ENCODE data around the gene LBHD1. TPM values are rescaled to one million over a fixed set of nuclear protein-coding genes. Genes with fewer than 3 reads are reported as not detected.

The LBHD1 gene
- total and polyA plus RNA-seq, 2 of the 13 experiments (the other 11 are each of a cell fraction or from before 2014, with no cell fraction given): 3.2 to 3.7 TPM

DNA sequence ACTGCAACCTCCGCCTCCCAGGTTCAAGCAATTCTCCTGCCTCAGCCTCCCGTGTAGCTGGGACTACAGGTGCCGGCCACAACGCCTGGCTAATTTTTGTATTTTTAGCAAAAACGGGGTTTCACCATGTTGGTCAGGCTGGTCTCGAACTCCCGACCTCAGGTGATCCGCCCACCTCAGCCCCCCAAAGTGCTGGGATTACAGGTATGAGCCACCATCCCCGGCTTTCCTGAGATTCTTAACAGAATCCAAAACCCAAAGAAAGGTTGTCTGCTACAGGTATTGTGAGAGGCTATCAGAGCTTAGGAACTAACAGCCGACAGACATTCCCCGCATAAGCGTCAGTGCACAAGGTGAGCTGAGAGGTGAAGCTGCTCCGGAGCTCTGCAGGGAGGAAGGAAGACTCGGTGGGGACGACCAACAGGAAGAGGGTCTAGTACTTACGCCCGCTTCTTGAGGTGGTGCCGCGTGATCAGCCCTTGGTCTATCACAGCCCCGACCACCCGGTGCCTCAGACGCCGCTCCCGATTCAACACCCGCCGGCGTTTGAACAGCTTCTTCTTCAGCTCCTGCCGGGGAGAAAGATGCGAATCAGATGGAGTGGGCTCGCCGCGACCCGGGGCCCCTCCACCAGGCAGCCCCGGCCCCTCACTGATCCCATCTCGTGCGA, 7.5 kb downstream of the LBHD1 start (continued):
- peak; percentile 49; the same call in 1 of the 2 replicates for TF ChIP-seq ZMYM2 (CRISPR knock-in tag; IDR thresholded peaks at IDR 0.05)
- TF ChIP-seq GPN1 (CRISPR knock-in tag; IDR thresholded peaks at IDR 0.05; ENCODE audit: borderline replicate concordance): no peak
- no peak for TF ChIP-seq FOXP1 (IDR thresholded peaks at IDR 0.05)
- no peak for TF ChIP-seq FOXP1 (CRISPR knock-in tag; IDR thresholded peaks at IDR 0.05)
- peak; percentile 29; the same call in 1 of the 2 replicates for TF ChIP-seq MED1 (CRISPR knock-in tag; IDR thresholded peaks at IDR 0.05)
- peak; percentile 24 for TF ChIP-seq ZNF781 (CRISPR knock-in tag; IDR thresholded peaks at IDR 0.05; ENCODE audit: borderline replicate concordance, not compliant biosample characterization)
- TF ChIP-seq, protein P1, sequence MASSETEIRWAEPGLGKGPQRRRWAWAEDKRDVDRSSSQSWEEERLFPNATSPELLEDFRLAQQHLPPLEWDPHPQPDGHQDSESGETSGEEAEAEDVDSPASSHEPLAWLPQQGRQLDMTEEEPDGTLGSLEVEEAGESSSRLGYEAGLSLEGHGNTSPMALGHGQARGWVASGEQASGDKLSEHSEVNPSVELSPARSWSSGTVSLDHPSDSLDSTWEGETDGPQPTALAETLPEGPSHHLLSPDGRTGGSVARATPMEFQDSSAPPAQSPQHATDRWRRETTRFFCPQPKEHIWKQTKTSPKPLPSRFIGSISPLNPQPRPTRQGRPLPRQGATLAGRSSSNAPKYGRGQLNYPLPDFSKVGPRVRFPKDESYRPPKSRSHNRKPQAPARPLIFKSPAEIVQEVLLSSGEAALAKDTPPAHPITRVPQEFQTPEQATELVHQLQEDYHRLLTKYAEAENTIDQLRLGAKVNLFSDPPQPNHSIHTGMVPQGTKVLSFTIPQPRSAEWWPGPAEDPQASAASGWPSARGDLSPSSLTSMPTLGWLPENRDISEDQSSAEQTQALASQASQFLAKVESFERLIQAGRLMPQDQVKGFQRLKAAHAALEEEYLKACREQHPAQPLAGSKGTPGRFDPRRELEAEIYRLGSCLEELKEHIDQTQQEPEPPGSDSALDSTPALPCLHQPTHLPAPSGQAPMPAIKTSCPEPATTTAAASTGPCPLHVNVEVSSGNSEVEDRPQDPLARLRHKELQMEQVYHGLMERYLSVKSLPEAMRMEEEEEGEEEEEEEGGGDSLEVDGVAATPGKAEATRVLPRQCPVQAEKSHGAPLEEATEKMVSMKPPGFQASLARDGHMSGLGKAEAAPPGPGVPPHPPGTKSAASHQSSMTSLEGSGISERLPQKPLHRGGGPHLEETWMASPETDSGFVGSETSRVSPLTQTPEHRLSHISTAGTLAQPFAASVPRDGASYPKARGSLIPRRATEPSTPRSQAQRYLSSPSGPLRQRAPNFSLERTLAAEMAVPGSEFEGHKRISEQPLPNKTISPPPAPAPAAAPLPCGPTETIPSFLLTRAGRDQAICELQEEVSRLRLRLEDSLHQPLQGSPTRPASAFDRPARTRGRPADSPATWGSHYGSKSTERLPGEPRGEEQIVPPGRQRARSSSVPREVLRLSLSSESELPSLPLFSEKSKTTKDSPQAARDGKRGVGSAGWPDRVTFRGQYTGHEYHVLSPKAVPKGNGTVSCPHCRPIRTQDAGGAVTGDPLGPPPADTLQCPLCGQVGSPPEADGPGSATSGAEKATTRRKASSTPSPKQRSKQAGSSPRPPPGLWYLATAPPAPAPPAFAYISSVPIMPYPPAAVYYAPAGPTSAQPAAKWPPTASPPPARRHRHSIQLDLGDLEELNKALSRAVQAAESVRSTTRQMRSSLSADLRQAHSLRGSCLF (CRISPR knock-in tag; IDR thresholded peaks at IDR 0.05; ENCODE audit: borderline replicate concordance): 0 out of 2 replicates have a peak, but pooled peaks have one; percentile 51
- 0 out of 2 replicates have a peak, but pooled peaks have one; percentile 4 for TF ChIP-seq TSC22D2 (CRISPR knock-in tag; IDR thresholded peaks at IDR 0.05; ENCODE audit: borderline replicate concordance)
- TF ChIP-seq, protein P2, sequence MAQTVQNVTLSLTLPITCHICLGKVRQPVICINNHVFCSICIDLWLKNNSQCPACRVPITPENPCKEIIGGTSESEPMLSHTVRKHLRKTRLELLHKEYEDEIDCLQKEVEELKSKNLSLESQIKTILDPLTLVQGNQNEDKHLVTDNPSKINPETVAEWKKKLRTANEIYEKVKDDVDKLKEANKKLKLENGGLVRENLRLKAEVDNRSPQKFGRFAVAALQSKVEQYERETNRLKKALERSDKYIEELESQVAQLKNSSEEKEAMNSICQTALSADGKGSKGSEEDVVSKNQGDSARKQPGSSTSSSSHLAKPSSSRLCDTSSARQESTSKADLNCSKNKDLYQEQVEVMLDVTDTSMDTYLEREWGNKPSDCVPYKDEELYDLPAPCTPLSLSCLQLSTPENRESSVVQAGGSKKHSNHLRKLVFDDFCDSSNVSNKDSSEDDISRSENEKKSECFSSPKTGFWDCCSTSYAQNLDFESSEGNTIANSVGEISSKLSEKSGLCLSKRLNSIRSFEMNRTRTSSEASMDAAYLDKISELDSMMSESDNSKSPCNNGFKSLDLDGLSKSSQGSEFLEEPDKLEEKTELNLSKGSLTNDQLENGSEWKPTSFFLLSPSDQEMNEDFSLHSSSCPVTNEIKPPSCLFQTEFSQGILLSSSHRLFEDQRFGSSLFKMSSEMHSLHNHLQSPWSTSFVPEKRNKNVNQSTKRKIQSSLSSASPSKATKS (CRISPR knock-in tag; IDR thresholded peaks at IDR 0.05): no peak
- no peak for TF ChIP-seq ZNF607 (CRISPR knock-in tag; IDR thresholded peaks at IDR 0.05; ENCODE audit: borderline replicate concordance)
- peak; percentile 28; the same call in 1 of the 2 replicates for TF ChIP-seq ZNF124 (CRISPR knock-in tag; IDR thresholded peaks at IDR 0.05)
- TF ChIP-seq, protein P3, sequence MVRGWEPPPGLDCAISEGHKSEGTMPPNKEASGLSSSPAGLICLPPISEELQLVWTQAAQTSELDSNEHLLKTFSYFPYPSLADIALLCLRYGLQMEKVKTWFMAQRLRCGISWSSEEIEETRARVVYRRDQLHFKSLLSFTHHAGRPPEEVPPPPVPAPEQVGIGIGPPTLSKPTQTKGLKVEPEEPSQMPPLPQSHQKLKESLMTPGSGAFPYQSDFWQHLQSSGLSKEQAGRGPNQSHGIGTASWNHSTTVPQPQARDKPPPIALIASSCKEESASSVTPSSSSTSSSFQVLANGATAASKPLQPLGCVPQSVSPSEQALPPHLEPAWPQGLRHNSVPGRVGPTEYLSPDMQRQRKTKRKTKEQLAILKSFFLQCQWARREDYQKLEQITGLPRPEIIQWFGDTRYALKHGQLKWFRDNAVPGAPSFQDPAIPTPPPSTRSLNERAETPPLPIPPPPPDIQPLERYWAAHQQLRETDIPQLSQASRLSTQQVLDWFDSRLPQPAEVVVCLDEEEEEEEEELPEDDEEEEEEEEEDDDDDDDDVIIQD (CRISPR knock-in tag; IDR thresholded peaks at IDR 0.05; ENCODE audit: low read depth): no peak
- no peak for TF ChIP-seq NBN (conservative IDR thresholded peaks at IDR 0.05)
- TF ChIP-seq, protein P4, sequence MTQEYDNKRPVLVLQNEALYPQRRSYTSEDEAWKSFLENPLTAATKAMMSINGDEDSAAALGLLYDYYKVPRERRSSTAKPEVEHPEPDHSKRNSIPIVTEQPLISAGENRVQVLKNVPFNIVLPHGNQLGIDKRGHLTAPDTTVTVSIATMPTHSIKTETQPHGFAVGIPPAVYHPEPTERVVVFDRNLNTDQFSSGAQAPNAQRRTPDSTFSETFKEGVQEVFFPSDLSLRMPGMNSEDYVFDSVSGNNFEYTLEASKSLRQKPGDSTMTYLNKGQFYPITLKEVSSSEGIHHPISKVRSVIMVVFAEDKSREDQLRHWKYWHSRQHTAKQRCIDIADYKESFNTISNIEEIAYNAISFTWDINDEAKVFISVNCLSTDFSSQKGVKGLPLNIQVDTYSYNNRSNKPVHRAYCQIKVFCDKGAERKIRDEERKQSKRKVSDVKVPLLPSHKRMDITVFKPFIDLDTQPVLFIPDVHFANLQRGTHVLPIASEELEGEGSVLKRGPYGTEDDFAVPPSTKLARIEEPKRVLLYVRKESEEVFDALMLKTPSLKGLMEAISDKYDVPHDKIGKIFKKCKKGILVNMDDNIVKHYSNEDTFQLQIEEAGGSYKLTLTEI (CRISPR knock-in tag; conservative IDR thresholded peaks at IDR 0.05): no peak
- peak; percentile 26; the same call in 1 of the 2 replicates for TF ChIP-seq ZNF292 (CRISPR knock-in tag; IDR thresholded peaks at IDR 0.05; ENCODE audit: borderline replicate concordance, low read depth)
- TF ChIP-seq TGIF2 (CRISPR knock-in tag; IDR thresholded peaks at IDR 0.05): no peak; the same call in 1 of the 2 replicates
- 0 out of 2 replicates have a peak, but pooled peaks have one; percentile 0 for TF ChIP-seq SMAD3 (CRISPR knock-in tag; IDR thresholded peaks at IDR 0.05)
- TF ChIP-seq ZNF670 (CRISPR knock-in tag; IDR thresholded peaks at IDR 0.05; ENCODE audit: borderline replicate concordance): 0 out of 2 replicates have a peak, but pooled peaks have one; percentile 20
- peak; percentile 20; the same call in 1 of the 2 replicates for TF ChIP-seq ZFP90 (CRISPR knock-in tag; IDR thresholded peaks at IDR 0.05; ENCODE audit: borderline replicate concordance)

Data from HepG2 (cell line).